Glutamatergic neuron (in vitro differentiated cells): Measurements from ENCODE around the gene GUK1. TPM values are rescaled to one million over a fixed set of nuclear protein-coding genes. Genes with fewer than 3 reads are reported as not detected.

Experiments used
- DNase-seq: peaks from one replicate; pipeline ENCODE4 v3.0.0; 2022
- H3K27ac Mint-ChIP-seq: one replicate; pipeline ENCODE4 v1.8.0; 2020; ENCODE audit warnings: mild to moderate bottlenecking, mixed read lengths, inconsistent platforms; ENCODE audit not compliant: unreplicated experiment
- H3K27me3 Mint-ChIP-seq: one replicate; pipeline ENCODE4 v1.8.0; 2020; ENCODE audit warnings: mild to moderate bottlenecking, moderate library complexity, mixed read lengths, inconsistent platforms; ENCODE audit not compliant: unreplicated experiment
- H3K36me3 Mint-ChIP-seq: one replicate; pipeline ENCODE4 v1.8.0; 2020; ENCODE audit warnings: mild to moderate bottlenecking, mixed read lengths, inconsistent platforms; ENCODE audit not compliant: unreplicated experiment
- H3K4me1 Mint-ChIP-seq: one replicate; pipeline ENCODE4 v1.8.0; 2020; ENCODE audit warnings: mild to moderate bottlenecking, low read depth, mixed read lengths, inconsistent platforms; ENCODE audit not compliant: unreplicated experiment
- H3K4me3 Mint-ChIP-seq: one replicate; pipeline ENCODE4 v1.8.0; 2020; ENCODE audit warnings: mild to moderate bottlenecking, mixed read lengths, inconsistent platforms; ENCODE audit not compliant: unreplicated experiment
- H3K9me3 Mint-ChIP-seq: one replicate; pipeline ENCODE4 v1.8.0; 2020; ENCODE audit warnings: mild to moderate bottlenecking, moderate library complexity, mixed read lengths, inconsistent platforms; ENCODE audit not compliant: unreplicated experiment
- total RNA-seq: library from RNA; stranded (reverse); fragmentation: NEBNext Ultra II Directional; extraction: Animal tissue kit (Norgen Biotek cat#: 25700); gene quantifications from one replicate; pipeline ENCODE4 v1.2.1, GENCODE V29; 2021; ENCODE audit not compliant: unreplicated experiment
- TF ChIP-seq, protein P1 (sequence below): fragments of 200-600 bp; sonication (generic); IDR thresholded peaks from one replicate; pipeline ENCODE4 v1.5.0; 2021; ENCODE audit not compliant: partially characterized antibody, unreplicated experiment

Gene GUK1
- total RNA-seq, 1 donor from 2014 or later, result 128 TPM

DNA sequence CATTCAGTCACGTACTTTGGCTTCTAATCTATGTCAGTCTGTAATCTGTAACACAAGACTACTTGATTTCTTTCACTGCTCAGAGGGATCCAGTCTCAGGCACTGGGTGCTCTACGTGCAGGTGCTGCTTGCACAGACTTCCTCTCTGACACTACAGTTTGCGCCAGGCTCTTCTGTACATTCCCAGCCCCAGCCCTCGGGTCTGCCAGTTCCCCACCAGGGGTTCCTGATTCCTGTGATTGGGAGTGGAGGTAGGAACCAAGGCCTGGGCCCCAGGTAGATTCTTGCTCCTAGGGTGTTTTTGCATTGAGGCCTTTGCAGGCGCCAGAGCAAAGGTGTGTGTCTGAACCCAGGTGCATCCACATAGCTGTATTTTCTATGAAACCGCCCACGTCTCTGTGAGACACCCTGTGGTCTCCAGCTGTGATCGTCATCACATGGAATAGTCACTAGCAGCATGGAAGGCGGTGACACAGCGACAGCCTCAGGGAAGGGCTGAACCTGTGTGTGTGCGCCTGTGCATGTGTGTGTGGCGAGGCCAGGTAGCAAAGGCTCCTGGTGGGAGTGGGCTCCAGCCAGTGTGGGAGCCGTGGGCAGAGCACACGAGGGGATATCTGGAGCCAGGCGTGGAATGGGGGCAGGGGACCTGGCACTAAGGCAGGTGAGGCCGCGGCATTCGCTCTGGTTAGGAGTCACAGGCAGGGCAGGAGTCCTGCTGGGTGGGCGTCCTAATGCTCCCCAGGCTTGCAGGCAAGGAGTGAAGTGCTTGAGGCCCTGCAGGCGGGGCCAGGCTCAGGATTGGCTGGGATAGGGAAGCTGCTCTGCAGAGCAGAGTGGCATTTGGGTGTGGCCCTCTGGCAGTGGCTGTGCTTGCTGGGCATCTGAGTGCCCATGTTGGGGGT, 14.8 kb downstream of the GUK1 start:
- no peak for DNase-seq
- H3K4me1 Mint-ChIP-seq, result no peaks in the 10 kb centered on the region
- no peaks in the 10 kb centered on the region for H3K36me3 Mint-ChIP-seq
- no peaks in the 10 kb centered on the region for H3K9me3 Mint-ChIP-seq
- no peak overlapping the region for H3K27ac Mint-ChIP-seq
- peaks cover 5% of the 10 kb centered on the region for H3K27me3 Mint-ChIP-seq
- TF ChIP-seq, protein P1, sequence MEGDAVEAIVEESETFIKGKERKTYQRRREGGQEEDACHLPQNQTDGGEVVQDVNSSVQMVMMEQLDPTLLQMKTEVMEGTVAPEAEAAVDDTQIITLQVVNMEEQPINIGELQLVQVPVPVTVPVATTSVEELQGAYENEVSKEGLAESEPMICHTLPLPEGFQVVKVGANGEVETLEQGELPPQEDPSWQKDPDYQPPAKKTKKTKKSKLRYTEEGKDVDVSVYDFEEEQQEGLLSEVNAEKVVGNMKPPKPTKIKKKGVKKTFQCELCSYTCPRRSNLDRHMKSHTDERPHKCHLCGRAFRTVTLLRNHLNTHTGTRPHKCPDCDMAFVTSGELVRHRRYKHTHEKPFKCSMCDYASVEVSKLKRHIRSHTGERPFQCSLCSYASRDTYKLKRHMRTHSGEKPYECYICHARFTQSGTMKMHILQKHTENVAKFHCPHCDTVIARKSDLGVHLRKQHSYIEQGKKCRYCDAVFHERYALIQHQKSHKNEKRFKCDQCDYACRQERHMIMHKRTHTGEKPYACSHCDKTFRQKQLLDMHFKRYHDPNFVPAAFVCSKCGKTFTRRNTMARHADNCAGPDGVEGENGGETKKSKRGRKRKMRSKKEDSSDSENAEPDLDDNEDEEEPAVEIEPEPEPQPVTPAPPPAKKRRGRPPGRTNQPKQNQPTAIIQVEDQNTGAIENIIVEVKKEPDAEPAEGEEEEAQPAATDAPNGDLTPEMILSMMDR, result no peak
- H3K4me3 Mint-ChIP-seq, result no peak overlapping the region

DNA sequence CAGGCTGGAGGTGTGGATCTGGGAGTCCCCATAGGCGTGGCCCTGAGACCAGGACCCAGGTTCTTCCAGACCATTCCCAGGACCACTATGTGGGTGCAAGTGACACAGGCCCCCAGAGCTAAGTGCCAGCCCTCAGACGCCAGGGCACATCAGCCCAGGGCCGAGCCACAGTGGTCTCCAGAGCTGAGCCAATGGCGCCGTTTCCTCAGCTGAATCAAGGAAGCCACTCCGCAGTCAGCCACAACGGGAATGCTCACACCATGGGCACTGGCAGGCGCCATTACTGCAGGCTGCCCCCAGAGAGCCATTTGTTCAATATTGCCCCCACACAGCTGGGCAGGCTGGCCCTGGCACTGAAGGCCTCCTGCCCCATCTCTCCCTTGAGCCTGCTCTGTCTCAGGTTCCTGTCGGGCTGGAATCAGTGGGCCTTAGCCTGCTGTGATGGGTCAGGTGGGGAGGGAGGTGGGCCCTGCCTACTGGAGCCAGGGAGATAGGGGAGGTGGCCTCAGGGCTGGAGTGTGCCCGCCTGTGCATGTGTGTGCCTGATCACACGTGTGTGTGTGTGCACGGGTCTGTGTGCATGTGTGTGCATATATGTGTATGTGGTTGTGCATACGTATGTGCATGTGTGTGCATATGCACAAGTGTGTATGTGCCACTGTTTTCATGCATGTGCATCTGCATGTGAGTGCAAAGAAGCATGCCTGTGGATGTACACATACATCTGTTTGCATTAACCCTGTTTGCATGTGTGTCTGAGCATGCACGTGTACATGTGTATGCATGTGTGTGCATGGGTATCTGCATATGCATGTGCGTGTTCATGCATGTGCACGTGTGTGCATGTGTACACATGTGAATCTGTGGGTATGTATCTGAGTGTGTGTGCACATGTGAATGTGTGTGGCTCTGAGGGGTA, 15.8 kb downstream of the GUK1 start:
- Mint-ChIP-seq H3K27me3 (peaks cover 5% of the 10 kb centered on the region), H3K36me3 (no peaks in the 10 kb centered on the region), H3K27ac (no peak overlapping the region), H3K4me3 (no peak overlapping the region), H3K4me1 (no peaks in the 10 kb centered on the region), H3K9me3 (no peaks in the 10 kb centered on the region)
- TF ChIP-seq, protein P1, result no peak
- DNase-seq, result no peak

DNA sequence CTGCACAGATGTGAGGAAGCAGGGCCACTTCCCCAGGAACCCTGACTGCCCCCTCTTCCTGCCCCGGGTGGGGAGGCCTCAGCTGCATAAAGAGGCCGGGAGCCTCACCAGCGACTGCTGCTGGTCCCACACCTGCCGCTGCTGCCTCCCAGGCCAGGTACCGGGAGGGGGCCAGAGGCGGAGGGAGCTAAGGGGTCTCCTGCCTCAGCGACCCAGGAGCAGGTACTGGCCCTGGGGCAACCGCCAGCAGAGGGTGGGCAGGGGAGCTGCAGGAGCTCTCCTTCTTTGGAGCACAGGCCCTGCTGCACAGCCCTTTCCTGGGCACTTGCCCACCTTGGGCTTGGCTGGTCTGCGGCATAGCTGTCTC, 16.4 kb downstream of the GUK1 start:
- no peak overlapping the region for H3K4me3 Mint-ChIP-seq
- H3K36me3 Mint-ChIP-seq, result no peaks in the 10 kb centered on the region
- H3K9me3 Mint-ChIP-seq, result no peaks in the 10 kb centered on the region
- DNase-seq, result no peak
- TF ChIP-seq, protein P1, result no peak
- H3K27me3 Mint-ChIP-seq, result peaks cover 3% of the 10 kb centered on the region
- H3K27ac Mint-ChIP-seq, result no peak overlapping the region
- H3K4me1 Mint-ChIP-seq, result peaks cover under 1% of the 10 kb centered on the region

DNA sequence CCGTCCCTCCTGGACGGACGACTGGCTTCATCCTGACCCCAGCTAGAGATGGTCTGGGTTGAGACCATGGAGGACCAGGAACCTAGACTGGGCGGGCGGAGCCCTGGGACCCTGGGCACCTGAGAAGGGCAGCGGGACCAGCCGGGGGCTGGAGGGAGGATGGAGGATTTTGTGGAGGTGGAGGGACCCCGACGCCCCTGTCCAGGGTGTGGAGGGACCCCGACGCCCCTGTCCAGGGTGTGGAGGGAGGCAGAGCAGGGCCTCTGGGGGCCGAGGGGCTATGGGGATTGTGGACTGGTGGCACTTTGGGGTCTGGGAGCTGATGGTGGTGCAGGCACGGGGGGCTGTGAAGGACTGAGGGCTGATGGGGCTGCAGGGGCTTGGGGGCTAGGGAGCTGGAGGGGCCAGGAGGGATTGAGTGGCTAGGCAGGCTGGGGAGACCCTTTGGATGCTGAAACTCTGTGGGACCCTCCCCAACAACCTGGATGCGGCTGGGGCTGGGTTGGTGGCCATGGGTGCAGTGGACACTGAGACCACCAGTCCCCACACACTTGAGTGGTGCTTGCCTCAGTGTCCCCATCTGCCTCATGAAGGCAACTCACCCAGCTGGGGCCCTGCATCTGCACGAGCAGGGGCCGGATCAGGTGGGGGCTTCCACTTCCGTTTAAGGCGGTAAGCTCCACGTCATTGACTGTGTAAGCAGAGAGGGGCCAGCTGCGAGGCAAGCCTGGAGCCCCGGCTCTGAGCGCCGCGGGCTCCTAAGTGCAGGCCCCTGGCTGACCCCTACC, 17.1 kb downstream of the GUK1 start:
- Mint-ChIP-seq H3K4me3 (no peak overlapping the region), H3K36me3 (no peaks in the 10 kb centered on the region), H3K27me3 (peaks cover 3% of the 10 kb centered on the region), H3K27ac (no peak overlapping the region), H3K9me3 (no peaks in the 10 kb centered on the region), H3K4me1 (peaks cover 6% of the 10 kb centered on the region)
- TF ChIP-seq, protein P1, result no peak
- no peak for DNase-seq
